Hepatic stellate cell (primary cell): ENCODE data around the gene PHTF2.
A peak's percentile ranks its signal among the peaks of the same experiment; 100 is the strongest.

Experiments used
- DNase-seq: peaks from one replicate; pipeline ENCODE4 v3.0.0; 2011; ENCODE audit warnings: low spot score

The PHTF2 gene

GRCh38 chr7:77877791-77878190, 79.2 kb downstream of the PHTF2 start:
- DNase-seq: no peak

- no peak for DNase-seq
Measured at GRCh38 chr7:77878500-77878899, 79.9 kb downstream of the PHTF2 start.

DNA sequence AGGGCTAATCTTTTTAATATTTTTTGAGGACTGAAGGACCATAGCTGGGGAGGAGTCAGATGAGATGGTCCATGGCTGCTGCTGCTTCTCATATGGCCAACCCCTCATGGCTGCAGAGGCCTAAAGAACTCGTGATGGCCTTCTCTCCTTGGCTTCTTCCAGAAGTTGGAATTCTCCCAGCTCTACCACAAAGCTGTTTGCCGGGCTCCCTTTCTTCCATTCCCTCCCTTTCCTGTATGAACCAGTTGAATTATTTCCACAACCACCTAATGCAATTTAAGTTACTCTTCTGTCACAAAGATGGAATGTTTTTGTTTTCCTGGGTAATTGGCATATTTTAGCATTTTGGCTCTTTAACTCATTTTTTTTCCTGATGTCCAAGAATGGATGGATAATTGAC, 80.7 kb downstream of the PHTF2 start:
- no peak for DNase-seq

DNA sequence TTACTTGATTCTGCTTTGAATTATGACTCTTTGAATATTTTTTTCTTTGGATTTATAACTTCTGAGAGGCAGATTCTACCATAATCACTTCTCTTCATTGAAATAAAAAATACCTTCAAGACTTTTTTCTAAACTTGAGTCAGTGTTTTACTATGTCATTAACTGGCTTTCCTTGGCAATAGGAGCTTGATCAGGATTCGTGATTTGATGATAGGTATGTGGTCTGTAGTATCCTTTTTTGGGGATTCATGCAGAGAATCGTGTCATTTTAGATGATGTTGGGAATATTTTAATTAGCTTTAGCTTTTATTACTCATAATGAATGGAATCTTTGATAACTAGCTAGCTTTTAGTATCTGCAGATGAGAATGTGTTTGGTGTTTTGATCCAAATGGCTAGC, 83.3 kb downstream of the PHTF2 start:
- DNase-seq: no peak

- DNase-seq: no peak
Measured at GRCh38 chr7:77885155-77885554, 86.6 kb downstream of the PHTF2 start.

- DNase-seq: peak; percentile 55
Measured at GRCh38 chr7:77887567-77887966, 89.0 kb downstream of the PHTF2 start.

GRCh38 chr7:77888998-77889397, 90.4 kb downstream of the PHTF2 start:
- DNase-seq: no peak

GRCh38 chr7:77893813-77894212, 95.2 kb downstream of the PHTF2 start:
- no peak for DNase-seq

DNA sequence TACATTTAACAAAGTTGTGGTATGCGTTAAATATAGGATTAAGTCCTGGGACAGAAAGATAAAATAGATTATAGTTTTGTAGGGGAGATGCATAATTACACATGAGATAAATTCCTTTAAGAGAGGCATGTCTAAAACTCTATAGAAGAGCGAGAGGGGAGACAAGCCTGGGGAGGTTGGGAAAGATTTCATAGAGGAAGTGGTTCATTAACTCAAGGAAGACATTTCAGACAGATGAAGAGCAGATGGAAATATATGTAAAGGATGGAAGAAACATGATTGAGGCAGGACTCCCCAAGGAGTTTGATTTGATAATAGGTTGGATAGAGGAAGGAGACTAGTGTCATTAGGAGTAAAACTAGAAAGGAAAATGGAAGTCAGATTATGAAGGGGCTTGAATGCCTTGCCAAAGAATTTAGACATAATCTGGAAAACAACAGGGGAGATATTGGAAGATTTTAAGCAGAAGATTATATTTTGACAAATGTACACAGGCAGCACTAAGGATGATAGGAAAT, 96.1 kb downstream of the PHTF2 start:
- no peak for DNase-seq

DNA sequence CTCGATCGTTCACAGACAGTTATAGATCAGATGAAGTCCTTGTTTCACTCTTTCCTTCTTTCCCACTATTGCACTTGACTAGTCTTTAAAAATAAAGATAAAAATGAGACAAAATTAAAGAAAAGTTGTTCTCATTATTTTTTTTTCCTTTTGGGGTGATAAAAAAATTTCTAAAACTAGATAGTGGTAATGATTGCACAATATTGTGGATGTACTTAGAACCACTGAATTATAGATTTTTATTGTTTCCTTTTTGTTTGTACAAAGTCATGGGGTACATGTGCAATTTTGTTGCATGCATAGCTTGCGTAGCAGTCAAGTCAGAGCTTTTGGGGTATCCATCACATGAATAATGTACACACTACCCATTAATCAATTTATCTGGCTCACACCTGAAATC, 97.3 kb downstream of the PHTF2 start:
- no peak for DNase-seq

DNA sequence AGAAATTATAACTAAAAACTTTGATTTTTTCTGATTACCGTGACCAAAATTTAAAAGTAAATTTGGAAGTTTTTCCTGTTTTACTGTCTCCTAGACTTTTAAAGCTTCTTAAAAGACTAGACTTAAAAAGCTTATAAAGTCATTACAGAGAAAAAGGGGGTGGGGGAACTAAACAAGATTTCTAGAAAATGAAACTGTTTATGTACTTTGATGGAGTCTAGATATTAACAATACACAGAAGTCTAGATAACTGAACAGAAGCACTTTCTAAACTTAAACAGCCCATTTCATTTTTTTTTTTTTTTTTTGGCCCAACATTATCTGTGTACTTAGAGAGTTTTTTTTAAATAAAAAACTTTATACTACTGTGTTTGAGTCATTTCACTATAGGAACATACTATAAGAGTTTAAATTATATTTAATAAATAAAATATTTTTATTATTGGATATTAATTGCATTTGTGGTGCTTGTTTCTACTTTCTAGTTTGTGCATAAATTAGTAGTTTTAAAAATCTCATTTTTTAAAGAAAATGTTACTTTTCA, 98.5 kb downstream of the PHTF2 start:
- no peak for DNase-seq

GRCh38 chr7:77899516-77899915, 100.9 kb downstream of the PHTF2 start:
- DNase-seq: no peak

DNA sequence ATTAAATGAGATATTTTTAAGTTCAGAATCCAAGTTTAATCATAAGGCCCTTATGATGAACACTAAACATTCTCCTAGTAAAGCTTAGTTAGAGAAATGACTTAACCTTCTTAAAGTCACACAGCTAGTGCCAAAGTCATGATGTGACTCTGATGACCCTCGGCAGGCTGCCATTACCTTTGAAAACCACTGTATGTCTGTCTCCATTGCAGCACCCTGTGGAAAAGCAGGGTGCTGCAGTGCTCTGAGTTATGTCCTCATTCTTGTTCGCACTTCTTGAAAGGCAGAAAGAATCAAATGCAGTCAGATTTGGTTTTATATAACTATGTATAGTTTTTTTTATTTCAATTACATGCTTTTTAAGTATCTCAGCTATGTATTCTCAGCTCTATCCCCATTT, 105.0 kb downstream of the PHTF2 start:
- no peak for DNase-seq

- no peak for DNase-seq
Measured at GRCh38 chr7:77904252-77904651, 105.7 kb downstream of the PHTF2 start.

- DNase-seq: no peak
Measured at GRCh38 chr7:77907281-77907680, 108.7 kb downstream of the PHTF2 start.

- no peak for DNase-seq
Measured at GRCh38 chr7:77908664-77909063, 110.1 kb downstream of the PHTF2 start.

DNA sequence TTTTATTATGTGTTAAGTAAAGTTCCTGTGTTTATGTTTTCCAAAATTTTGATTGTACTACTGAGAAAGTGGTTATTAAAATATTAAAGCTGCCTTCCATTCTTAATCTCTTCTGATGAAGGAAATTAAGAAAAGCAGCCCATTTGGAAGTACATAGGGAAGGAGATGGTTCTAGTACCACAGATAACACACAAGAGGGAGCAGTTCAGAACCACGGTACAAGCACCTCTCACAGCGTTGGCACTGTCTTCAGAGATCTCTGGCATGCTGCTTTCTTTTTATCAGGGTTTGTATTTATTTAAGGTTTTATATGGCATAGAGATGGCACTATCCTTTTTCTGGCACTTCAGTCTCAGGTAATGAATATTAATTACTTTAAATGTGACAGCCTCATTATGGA, 111.6 kb downstream of the PHTF2 start:
- no peak for DNase-seq

- no peak for DNase-seq
Measured at GRCh38 chr7:77912293-77912692, 113.7 kb downstream of the PHTF2 start.

DNA sequence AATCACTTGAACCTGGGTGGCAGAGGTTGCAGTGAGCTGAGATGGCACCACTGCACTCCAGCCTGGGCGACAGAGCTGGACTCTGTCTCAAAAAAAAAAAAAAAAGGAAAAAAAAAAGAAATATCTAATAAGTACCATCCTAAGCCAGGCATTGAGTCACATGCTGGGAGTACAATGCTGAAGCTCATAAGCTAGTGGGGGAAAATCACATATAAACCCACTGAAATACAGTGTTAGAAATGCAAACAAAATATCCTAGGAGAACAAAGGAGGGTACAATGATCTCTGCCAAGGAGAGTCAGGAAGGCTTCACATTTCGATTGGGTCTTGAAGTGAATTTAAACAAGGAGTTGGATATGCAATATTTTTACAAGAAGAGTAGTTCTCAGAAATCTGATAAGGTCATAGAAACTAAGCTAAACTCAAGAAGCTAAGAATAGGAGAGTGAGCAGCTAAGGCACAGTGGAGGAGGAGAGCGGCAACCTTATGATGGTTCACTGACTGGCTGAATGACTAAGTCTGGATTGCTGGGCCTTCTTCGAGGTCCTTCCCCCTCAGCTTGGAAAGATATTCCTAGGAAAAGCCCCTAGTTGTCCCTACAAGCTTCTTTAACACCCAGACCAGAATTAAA, 115.5 kb downstream of the PHTF2 start:
- DNase-seq: peak; percentile 31

- DNase-seq: no peak
Measured at GRCh38 chr7:77917500-77918262, 119.1 kb downstream of the PHTF2 start.

- no peak for DNase-seq
Measured at GRCh38 chr7:77918676-77919075, 120.1 kb downstream of the PHTF2 start.

DNA sequence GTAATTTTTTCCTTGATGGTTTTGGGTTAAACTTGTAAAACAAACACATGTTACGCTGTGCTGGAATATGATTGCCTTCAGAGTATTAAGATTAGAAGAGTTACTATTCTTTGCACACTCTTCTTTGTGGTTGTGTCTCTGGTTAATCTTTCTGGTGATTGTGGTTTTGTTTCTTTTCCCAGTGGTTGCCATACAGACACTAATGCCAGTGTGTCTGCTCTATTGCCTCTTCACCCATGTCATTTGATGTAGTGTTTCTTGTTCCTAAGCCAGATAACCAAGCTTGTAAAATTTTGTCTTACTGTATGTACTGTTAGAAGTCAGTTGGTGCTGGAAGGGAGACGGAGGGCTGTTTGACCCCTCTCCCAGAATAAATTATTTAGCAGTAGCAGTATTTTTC, 124.8 kb downstream of the PHTF2 start:
- no peak for DNase-seq

- no peak for DNase-seq
Measured at GRCh38 chr7:77930496-77930895, 131.9 kb downstream of the PHTF2 start.
